SJCRH30 (cell line): ENCODE results near the gene PANX1. TPM values are rescaled to one million over a fixed set of nuclear protein-coding genes. Genes with fewer than 3 reads are reported as not detected.

Experiments
- DNase-seq, 2 experiments: peaks; one replicate each; pipeline ENCODE4 v3.0.0-alpha.2; 2015 to 2020
- H3K27ac ChIP-seq: fragments of 250-450 bp; sonication (Bioruptor Pico); 2 replicates; pipeline ENCODE4 v1.5.1; 2020; ENCODE audit warnings: mild to moderate bottlenecking, moderate library complexity
- H3K27me3 ChIP-seq: fragments of 250-450 bp; sonication (Bioruptor Pico); 2 replicates; pipeline ENCODE4 v1.5.1; 2020; ENCODE audit warnings: mild to moderate bottlenecking, moderate library complexity
- H3K36me3 ChIP-seq: fragments of 250-450 bp; sonication (Bioruptor Pico); 2 replicates; pipeline ENCODE4 v1.5.1; 2020; ENCODE audit warnings: mild to moderate bottlenecking, moderate library complexity
- H3K4me1 ChIP-seq: fragments of 250-450 bp; sonication (Bioruptor Pico); 2 replicates; pipeline ENCODE4 v1.5.1; 2020; ENCODE audit warnings: mild to moderate bottlenecking, moderate library complexity
- H3K4me3 ChIP-seq: fragments of 250-450 bp; sonication (Bioruptor Pico); 2 replicates; pipeline ENCODE4 v1.5.1; 2020; ENCODE audit warnings: mild to moderate bottlenecking, moderate library complexity
- H3K9me3 ChIP-seq: fragments of 250-450 bp; sonication (Bioruptor Pico); replicated peaks from 2 replicates; pipeline ENCODE4 v1.5.1; 2020; ENCODE audit warnings: mild to moderate bottlenecking, moderate library complexity
- total RNA-seq: library from RNA; depleted of rRNA; stranded (reverse); fragments of >200 nt; shearing (Covaris generic); gene quantifications from 2 replicates; pipeline ENCODE4 v1.2.3, GENCODE V29; 2014; rRNA removed

PANX1 gene
- total RNA-seq, 1 experiment from 2014 or later, result 22.5 TPM

GRCh38 chr11:94201004-94201465 lies 72.4 kb downstream of the PANX1 start:
- no peaks in the 10 kb centered on the region for H3K4me1 ChIP-seq
- no peak overlapping the region for H3K27ac ChIP-seq
- no peak for DNase-seq
- H3K9me3 ChIP-seq, result no peaks in the 10 kb centered on the region
- no peaks in the 10 kb centered on the region for H3K27me3 ChIP-seq
- no peak overlapping the region for H3K4me3 ChIP-seq
- no peaks in the 10 kb centered on the region for H3K36me3 ChIP-seq

DNA sequence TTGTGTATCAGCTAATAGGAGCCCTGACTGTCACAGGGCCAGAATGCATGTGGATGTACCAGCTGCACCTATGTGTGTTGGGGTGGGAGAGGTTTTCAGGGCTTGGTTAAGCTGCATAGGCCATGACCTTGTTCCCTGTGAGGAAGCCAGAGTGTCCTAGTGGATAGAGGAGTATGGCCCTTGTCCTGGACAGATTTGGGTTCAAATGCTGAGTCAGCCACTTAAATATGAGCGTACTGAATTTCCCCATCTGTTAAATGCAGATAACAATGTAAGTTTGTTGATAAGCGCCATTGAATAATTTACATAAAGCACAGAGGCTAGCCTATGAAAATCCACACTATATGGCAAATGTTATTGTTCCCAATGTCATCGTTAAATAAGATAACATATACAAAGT lies 74.4 kb downstream of the PANX1 start:
- Histone ChIP-seq H3K36me3 (no peaks in the 10 kb centered on the region), H3K27ac (no peak overlapping the region), H3K4me1 (no peaks in the 10 kb centered on the region), H3K27me3 (no peaks in the 10 kb centered on the region), H3K4me3 (no peak overlapping the region), H3K9me3 (no peaks in the 10 kb centered on the region)
- DNase-seq, result no peak

- Histone ChIP-seq H3K27ac (no peak overlapping the region), H3K27me3 (no peaks in the 10 kb centered on the region), H3K36me3 (no peaks in the 10 kb centered on the region), H3K4me3 (no peak overlapping the region), H3K4me1 (no peaks in the 10 kb centered on the region), H3K9me3 (no peaks in the 10 kb centered on the region)
- DNase-seq, result no peak
These were observed 82.7 kb downstream of the PANX1 start for GRCh38 chr11:94211261-94211830.

- no peak for DNase-seq
- Histone ChIP-seq H3K27ac (no peak overlapping the region), H3K4me1 (no peaks in the 10 kb centered on the region), H3K27me3 (no peaks in the 10 kb centered on the region), H3K4me3 (no peak overlapping the region), H3K36me3 (no peaks in the 10 kb centered on the region), H3K9me3 (no peaks in the 10 kb centered on the region)
These were observed 84.3 kb downstream of the PANX1 start for GRCh38 chr11:94212898-94213297.

GRCh38 chr11:94217705-94218104 lies 89.1 kb downstream of the PANX1 start:
- no peak overlapping the region for H3K4me3 ChIP-seq
- DNase-seq, result no peak
- no peaks in the 10 kb centered on the region for H3K4me1 ChIP-seq
- H3K9me3 ChIP-seq, result no peaks in the 10 kb centered on the region
- no peaks in the 10 kb centered on the region for H3K36me3 ChIP-seq
- no peaks in the 10 kb centered on the region for H3K27me3 ChIP-seq
- no peak overlapping the region for H3K27ac ChIP-seq

DNA sequence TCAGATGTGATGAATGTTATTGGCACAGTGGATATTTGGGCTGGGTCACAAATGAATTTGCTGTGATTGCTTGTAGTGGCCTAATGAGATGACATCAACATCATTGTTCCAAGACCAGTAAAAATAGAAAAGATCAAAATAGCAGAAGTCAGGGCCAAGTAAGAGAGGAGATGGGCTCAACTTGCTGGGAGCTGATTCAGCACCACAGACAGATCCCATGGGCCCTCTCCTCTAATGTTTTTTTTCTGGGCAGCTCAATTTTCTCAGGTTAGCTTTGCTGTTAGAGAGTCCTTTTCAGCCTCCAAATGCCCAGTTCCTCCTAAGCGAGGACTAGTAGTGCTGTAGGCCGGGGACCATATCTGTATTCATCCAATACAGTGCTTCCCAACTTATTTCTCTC lies 89.7 kb downstream of the PANX1 start:
- no peak overlapping the region for H3K4me3 ChIP-seq
- no peak overlapping the region for H3K27ac ChIP-seq
- peak in 1 of 2 experiments; percentile 13 for DNase-seq
- no peaks in the 10 kb centered on the region for H3K36me3 ChIP-seq
- H3K27me3 ChIP-seq, result no peaks in the 10 kb centered on the region
- no peaks in the 10 kb centered on the region for H3K9me3 ChIP-seq
- no peaks in the 10 kb centered on the region for H3K4me1 ChIP-seq

GRCh38 chr11:94219771-94220170 lies 91.1 kb downstream of the PANX1 start:
- Histone ChIP-seq H3K27me3 (no peaks in the 10 kb centered on the region), H3K9me3 (no peaks in the 10 kb centered on the region), H3K36me3 (no peaks in the 10 kb centered on the region), H3K4me1 (no peaks in the 10 kb centered on the region), H3K4me3 (no peak overlapping the region), H3K27ac (no peak overlapping the region)
- no peak for DNase-seq

DNA sequence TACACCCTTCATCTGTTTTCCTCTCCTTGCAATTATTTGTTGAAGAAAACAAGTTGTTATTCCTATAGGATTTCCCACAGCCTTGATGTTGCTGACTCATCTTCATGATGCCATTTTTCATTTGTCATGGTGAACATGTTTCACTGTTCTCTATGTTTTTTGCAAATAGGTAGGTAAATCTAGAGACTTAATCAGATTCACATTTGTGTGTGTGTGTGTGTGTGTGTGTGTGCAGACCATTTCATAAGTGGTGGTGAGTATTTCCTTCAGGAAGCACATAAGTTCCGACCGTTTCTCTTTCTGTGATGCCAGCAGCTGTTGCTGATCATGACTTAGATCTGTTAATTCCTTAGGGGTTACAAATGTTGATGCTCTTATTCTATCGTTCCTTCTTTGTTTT lies 95.4 kb downstream of the PANX1 start:
- Histone ChIP-seq H3K4me3 (no peak overlapping the region), H3K27me3 (no peaks in the 10 kb centered on the region), H3K27ac (no peak overlapping the region), H3K9me3 (no peaks in the 10 kb centered on the region), H3K36me3 (no peaks in the 10 kb centered on the region), H3K4me1 (no peaks in the 10 kb centered on the region)
- no peak for DNase-seq

Other genes with a start within 250 kb of the PANX1 start
- not detected in 2 replicates for gene HEPHL1, start 107.5 kb upstream of the PANX1 start, total RNA-seq
- not detected in 2 replicates for gene IZUMO1R, start 175.7 kb downstream of the PANX1 start, total RNA-seq